Measurements from ENCODE around the gene GRM8. TPM values are rescaled to one million over a fixed set of nuclear protein-coding genes. Genes with fewer than 3 reads are reported as not detected.

Gene GRM8
- total RNA-seq, 1 experiment from 2014 or later = 0.80 TPM

- H3K27me3 ChIP-seq (replicated peaks; ENCODE audit: insufficient read depth, low read depth, low read length, poor library complexity) = no peaks in the 10 kb centered on the region
- DNase-seq (ENCODE audit: low spot score) = no peak
- intact Hi-C loops (cut with micrococcal nuclease; ENCODE audit: unreplicated experiment) = no loop called here
- H3K4me3 ChIP-seq (ENCODE audit: low read depth, low read length, poor library complexity, severe bottlenecking) = no peak overlapping the region
- H3K36me3 ChIP-seq (ENCODE audit: insufficient read depth, low read length, poor library complexity, severe bottlenecking) = no peaks in the 10 kb centered on the region
- TF ChIP-seq CTCF (conservative IDR thresholded peaks at IDR 0.05; ENCODE audit: low read depth, low read length) (no peak), EZH2 (IDR thresholded peaks at IDR 0.05; ENCODE audit: borderline replicate concordance, low read depth, low read length, poor library complexity, severe bottlenecking) (no peak)
- ChIA-PET CTCF (no interaction called here), POLR2A (ENCODE audit: low non-redundant PET) (no interaction called here)
- no TSS peak for BruUV-seq (replicated peaks)
- H3K4me1 ChIP-seq (ENCODE audit: insufficient read depth, low read length, poor library complexity, severe bottlenecking) = no peaks in the 10 kb centered on the region
- H3K9me3 ChIP-seq (ENCODE audit: low read depth, low read length, poor library complexity, severe bottlenecking) = no peaks in the 10 kb centered on the region
- no peak overlapping the region for H3K27ac ChIP-seq (ENCODE audit: low read depth, low read length, poor library complexity, severe bottlenecking)
Measured at GRCh38 chr7:127059475-127059874, 193.3 kb downstream of the GRM8 start.

GRCh38 chr7:127057918-127058317 lies 194.8 kb downstream of the GRM8 start:
- Histone ChIP-seq H3K27me3 (replicated peaks; ENCODE audit: insufficient read depth, low read depth, low read length, poor library complexity) (no peaks in the 10 kb centered on the region), H3K4me3 (ENCODE audit: low read depth, low read length, poor library complexity, severe bottlenecking) (no peak overlapping the region), H3K27ac (ENCODE audit: low read depth, low read length, poor library complexity, severe bottlenecking) (no peak overlapping the region), H3K36me3 (ENCODE audit: insufficient read depth, low read length, poor library complexity, severe bottlenecking) (no peaks in the 10 kb centered on the region), H3K9me3 (ENCODE audit: low read depth, low read length, poor library complexity, severe bottlenecking) (no peaks in the 10 kb centered on the region), H3K4me1 (ENCODE audit: insufficient read depth, low read length, poor library complexity, severe bottlenecking) (no peaks in the 10 kb centered on the region)
- DNase-seq (ENCODE audit: low spot score) = no peak
- no TSS peak for BruUV-seq (replicated peaks)
- intact Hi-C loops (cut with micrococcal nuclease; ENCODE audit: unreplicated experiment) = no loop called here
- TF ChIP-seq EZH2 (IDR thresholded peaks at IDR 0.05; ENCODE audit: borderline replicate concordance, low read depth, low read length, poor library complexity, severe bottlenecking) (no peak), CTCF (conservative IDR thresholded peaks at IDR 0.05; ENCODE audit: low read depth, low read length) (no peak)
- CTCF ChIA-PET = no interaction called here
- POLR2A ChIA-PET (ENCODE audit: low non-redundant PET) = no interaction called here

- H3K4me1 ChIP-seq (ENCODE audit: insufficient read depth, low read length, poor library complexity, severe bottlenecking) = no peaks in the 10 kb centered on the region
- POLR2A ChIA-PET (ENCODE audit: low non-redundant PET) = no interaction called here
- BruUV-seq (replicated peaks) = no TSS peak
- CTCF ChIA-PET = no interaction called here
- no peaks in the 10 kb centered on the region for H3K9me3 ChIP-seq (ENCODE audit: low read depth, low read length, poor library complexity, severe bottlenecking)
- no peak overlapping the region for H3K4me3 ChIP-seq (ENCODE audit: low read depth, low read length, poor library complexity, severe bottlenecking)
- intact Hi-C loops (cut with micrococcal nuclease; ENCODE audit: unreplicated experiment) = no loop called here
- no peak for DNase-seq (ENCODE audit: low spot score)
- no peaks in the 10 kb centered on the region for H3K27me3 ChIP-seq (replicated peaks; ENCODE audit: insufficient read depth, low read depth, low read length, poor library complexity)
- H3K27ac ChIP-seq (ENCODE audit: low read depth, low read length, poor library complexity, severe bottlenecking) = no peak overlapping the region
- TF ChIP-seq EZH2 (IDR thresholded peaks at IDR 0.05; ENCODE audit: borderline replicate concordance, low read depth, low read length, poor library complexity, severe bottlenecking) (no peak), CTCF (conservative IDR thresholded peaks at IDR 0.05; ENCODE audit: low read depth, low read length) (no peak)
- no peaks in the 10 kb centered on the region for H3K36me3 ChIP-seq (ENCODE audit: insufficient read depth, low read length, poor library complexity, severe bottlenecking)
Measured at GRCh38 chr7:127056202-127056601, 196.5 kb downstream of the GRM8 start.
